ENCODE measurements around the gene CKS1B. TPM values are rescaled to one million over a fixed set of nuclear protein-coding genes. Genes with fewer than 3 reads are reported as not detected.

Gene CKS1B
- total RNA-seq, 1 experiment from 2014 or later: 258 TPM

- TF ChIP-seq ZNF416 (CRISPR knock-in tag; IDR thresholded peaks at IDR 0.05) (no peak), ATF2 (CRISPR knock-in tag; IDR thresholded peaks at IDR 0.05; ENCODE audit: borderline replicate concordance, low read depth) (no peak), MXD4 (CRISPR knock-in tag; IDR thresholded peaks at IDR 0.05; ENCODE audit: borderline replicate concordance) (no peak)
Observed at GRCh38 chr1:155004352-155005075, 30.0 kb downstream of the CKS1B start (continued).

- ChIA-PET POLR2A (interaction anchor here (4.3 kb wide), 1 partner anchor 11 kb away, joined by 28 read pairs; no protein-coding TSS in a partner anchor), CTCF (interaction anchor here (0.8 to 4.3 kb wide), 9 partner anchors 12 to 86 kb away, joined by 3 to 58 read pairs (median 10); partner anchors contain the start of genes ADAM15, LENEP and SHC1)
- H3K27me3 Mint-ChIP-seq (ENCODE audit: low read depth): no peaks in the 10 kb centered on the region
- no peak for DNase-seq (ENCODE audit: low spot score)
- no peaks in the 10 kb centered on the region for H3K36me3 Mint-ChIP-seq
- H3K4me3 Mint-ChIP-seq: no peak overlapping the region
- no peak for ATAC-seq
- H3K9me3 Mint-ChIP-seq: no peaks in the 10 kb centered on the region
- H3K27ac Mint-ChIP-seq: no peak overlapping the region
- H3K4me1 Mint-ChIP-seq: peaks cover 42% of the 10 kb centered on the region
- no peak for TF ChIP-seq MXD4 (CRISPR knock-in tag; IDR thresholded peaks at IDR 0.05; ENCODE audit: borderline replicate concordance)
- TF ChIP-seq ESRRA (CRISPR knock-in tag; IDR thresholded peaks at IDR 0.05; ENCODE audit: borderline replicate concordance): no peak
- TF ChIP-seq, protein P1, sequence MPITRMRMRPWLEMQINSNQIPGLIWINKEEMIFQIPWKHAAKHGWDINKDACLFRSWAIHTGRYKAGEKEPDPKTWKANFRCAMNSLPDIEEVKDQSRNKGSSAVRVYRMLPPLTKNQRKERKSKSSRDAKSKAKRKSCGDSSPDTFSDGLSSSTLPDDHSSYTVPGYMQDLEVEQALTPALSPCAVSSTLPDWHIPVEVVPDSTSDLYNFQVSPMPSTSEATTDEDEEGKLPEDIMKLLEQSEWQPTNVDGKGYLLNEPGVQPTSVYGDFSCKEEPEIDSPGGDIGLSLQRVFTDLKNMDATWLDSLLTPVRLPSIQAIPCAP (CRISPR knock-in tag; IDR thresholded peaks at IDR 0.05): no peak
- TF ChIP-seq E2F5 (CRISPR knock-in tag; IDR thresholded peaks at IDR 0.05): no peak
- no peak for TF ChIP-seq NR3C1 (CRISPR knock-in tag; conservative IDR thresholded peaks at IDR 0.05; ENCODE audit: low read depth)
- TF ChIP-seq ZNF121 (CRISPR knock-in tag; IDR thresholded peaks at IDR 0.05): no peak
- TF ChIP-seq ZMAT4 (CRISPR knock-in tag; IDR thresholded peaks at IDR 0.05): no peak
- TF ChIP-seq, protein P2, sequence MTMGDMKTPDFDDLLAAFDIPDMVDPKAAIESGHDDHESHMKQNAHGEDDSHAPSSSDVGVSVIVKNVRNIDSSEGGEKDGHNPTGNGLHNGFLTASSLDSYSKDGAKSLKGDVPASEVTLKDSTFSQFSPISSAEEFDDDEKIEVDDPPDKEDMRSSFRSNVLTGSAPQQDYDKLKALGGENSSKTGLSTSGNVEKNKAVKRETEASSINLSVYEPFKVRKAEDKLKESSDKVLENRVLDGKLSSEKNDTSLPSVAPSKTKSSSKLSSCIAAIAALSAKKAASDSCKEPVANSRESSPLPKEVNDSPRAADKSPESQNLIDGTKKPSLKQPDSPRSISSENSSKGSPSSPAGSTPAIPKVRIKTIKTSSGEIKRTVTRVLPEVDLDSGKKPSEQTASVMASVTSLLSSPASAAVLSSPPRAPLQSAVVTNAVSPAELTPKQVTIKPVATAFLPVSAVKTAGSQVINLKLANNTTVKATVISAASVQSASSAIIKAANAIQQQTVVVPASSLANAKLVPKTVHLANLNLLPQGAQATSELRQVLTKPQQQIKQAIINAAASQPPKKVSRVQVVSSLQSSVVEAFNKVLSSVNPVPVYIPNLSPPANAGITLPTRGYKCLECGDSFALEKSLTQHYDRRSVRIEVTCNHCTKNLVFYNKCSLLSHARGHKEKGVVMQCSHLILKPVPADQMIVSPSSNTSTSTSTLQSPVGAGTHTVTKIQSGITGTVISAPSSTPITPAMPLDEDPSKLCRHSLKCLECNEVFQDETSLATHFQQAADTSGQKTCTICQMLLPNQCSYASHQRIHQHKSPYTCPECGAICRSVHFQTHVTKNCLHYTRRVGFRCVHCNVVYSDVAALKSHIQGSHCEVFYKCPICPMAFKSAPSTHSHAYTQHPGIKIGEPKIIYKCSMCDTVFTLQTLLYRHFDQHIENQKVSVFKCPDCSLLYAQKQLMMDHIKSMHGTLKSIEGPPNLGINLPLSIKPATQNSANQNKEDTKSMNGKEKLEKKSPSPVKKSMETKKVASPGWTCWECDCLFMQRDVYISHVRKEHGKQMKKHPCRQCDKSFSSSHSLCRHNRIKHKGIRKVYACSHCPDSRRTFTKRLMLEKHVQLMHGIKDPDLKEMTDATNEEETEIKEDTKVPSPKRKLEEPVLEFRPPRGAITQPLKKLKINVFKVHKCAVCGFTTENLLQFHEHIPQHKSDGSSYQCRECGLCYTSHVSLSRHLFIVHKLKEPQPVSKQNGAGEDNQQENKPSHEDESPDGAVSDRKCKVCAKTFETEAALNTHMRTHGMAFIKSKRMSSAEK (CRISPR knock-in tag; IDR thresholded peaks at IDR 0.05; ENCODE audit: borderline replicate concordance): no peak
- no peak for TF ChIP-seq GABPB1 (CRISPR knock-in tag; IDR thresholded peaks at IDR 0.05)
- no peak for TF ChIP-seq USF2 (CRISPR knock-in tag; IDR thresholded peaks at IDR 0.05)
- TF ChIP-seq, protein P3, sequence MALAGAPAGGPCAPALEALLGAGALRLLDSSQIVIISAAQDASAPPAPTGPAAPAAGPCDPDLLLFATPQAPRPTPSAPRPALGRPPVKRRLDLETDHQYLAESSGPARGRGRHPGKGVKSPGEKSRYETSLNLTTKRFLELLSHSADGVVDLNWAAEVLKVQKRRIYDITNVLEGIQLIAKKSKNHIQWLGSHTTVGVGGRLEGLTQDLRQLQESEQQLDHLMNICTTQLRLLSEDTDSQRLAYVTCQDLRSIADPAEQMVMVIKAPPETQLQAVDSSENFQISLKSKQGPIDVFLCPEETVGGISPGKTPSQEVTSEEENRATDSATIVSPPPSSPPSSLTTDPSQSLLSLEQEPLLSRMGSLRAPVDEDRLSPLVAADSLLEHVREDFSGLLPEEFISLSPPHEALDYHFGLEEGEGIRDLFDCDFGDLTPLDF (CRISPR knock-in tag; IDR thresholded peaks at IDR 0.05): no peak
- TF ChIP-seq CREM (CRISPR knock-in tag; IDR thresholded peaks at IDR 0.05): no peak
- TF ChIP-seq CREB1 (CRISPR knock-in tag; IDR thresholded peaks at IDR 0.05): no peak
- TF ChIP-seq E2F4 (CRISPR knock-in tag; IDR thresholded peaks at IDR 0.05; ENCODE audit: borderline replicate concordance, low read depth): no peak
- no peak for TF ChIP-seq FOXP4 (CRISPR knock-in tag; IDR thresholded peaks at IDR 0.05)
- TF ChIP-seq, protein P4, sequence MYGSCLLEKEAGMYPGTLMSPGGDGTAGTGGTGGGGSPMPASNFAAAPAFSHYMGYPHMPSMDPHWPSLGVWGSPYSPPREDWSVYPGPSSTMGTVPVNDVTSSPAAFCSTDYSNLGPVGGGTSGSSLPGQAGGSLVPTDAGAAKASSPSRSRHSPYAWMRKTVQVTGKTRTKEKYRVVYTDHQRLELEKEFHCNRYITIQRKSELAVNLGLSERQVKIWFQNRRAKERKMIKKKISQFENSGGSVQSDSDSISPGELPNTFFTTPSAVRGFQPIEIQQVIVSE (CRISPR knock-in tag; IDR thresholded peaks at IDR 0.05; ENCODE audit: borderline replicate concordance): no peak
Observed at GRCh38 chr1:155005076-155006011, 30.9 kb downstream of the CKS1B start.
